Measurements from ENCODE around the gene THOC6.
"Not testable (repeated sequence)": the region's sequence is repeated elsewhere in the genome, so short reads cannot be mapped to it uniquely, and the experiment has no call there.

The THOC6 gene

GRCh38 chr16:3035289-3035971 is 11.6 kb downstream of the THOC6 start:
- no peak for DNase-seq

- no peak for DNase-seq
Observed at GRCh38 chr16:3035972-3036725, 12.3 kb downstream of the THOC6 start.

GRCh38 chr16:3036726-3037315 is 13.0 kb downstream of the THOC6 start, which contains the start of gene BICDL2:
TSS of gene BICDL2 (minus strand) at chr16:3036944. CDS start at chr16:3035496, 1,448 bp downstream.
- DNase-seq, result no peak

GRCh38 chr16:3038256-3038655 is 14.4 kb downstream of the THOC6 start:
- DNase-seq, result no peak

DNA sequence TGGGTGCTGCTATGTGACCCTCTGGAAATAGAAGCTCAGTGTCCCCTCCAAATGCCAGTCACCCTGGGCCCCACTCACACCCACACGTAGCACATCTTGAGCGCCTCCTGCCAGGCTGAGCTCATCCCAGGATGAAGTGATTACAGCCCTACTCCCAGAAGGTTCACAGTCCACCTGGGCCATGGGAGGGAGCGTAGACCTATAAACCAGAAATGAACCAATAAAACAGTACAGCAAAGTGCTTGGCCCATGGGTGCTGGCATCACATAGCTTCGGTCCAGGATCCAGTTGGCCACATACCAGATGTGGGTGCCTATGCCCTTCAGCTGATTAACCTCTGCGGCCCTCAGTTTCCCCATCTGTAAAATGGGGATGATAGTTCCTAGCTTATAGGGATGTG is 15.1 kb downstream of the THOC6 start:
- no peak for DNase-seq

GRCh38 chr16:3042376-3042775 is 18.5 kb downstream of the THOC6 start:
- no peak for DNase-seq

DNA sequence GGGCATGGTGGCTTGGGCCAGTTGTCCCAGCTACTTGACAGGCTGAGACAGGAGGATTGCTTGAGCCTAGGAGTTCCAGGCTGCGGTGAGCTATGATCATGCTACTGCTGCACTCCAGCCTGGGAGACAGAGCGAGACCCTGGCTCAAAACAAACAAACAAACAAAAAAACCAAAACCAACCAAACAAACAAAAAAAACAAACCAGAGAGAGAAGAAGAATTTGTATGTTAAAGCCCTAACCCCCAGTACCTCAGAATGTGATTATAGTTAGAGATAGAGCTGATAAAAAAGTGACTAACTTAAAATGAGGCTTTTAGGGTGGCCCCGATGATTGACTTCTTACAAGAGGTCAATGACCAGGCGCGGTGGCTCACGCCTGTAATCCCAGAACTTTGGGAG is 20.9 kb downstream of the THOC6 start:
- no peak for DNase-seq

DNA sequence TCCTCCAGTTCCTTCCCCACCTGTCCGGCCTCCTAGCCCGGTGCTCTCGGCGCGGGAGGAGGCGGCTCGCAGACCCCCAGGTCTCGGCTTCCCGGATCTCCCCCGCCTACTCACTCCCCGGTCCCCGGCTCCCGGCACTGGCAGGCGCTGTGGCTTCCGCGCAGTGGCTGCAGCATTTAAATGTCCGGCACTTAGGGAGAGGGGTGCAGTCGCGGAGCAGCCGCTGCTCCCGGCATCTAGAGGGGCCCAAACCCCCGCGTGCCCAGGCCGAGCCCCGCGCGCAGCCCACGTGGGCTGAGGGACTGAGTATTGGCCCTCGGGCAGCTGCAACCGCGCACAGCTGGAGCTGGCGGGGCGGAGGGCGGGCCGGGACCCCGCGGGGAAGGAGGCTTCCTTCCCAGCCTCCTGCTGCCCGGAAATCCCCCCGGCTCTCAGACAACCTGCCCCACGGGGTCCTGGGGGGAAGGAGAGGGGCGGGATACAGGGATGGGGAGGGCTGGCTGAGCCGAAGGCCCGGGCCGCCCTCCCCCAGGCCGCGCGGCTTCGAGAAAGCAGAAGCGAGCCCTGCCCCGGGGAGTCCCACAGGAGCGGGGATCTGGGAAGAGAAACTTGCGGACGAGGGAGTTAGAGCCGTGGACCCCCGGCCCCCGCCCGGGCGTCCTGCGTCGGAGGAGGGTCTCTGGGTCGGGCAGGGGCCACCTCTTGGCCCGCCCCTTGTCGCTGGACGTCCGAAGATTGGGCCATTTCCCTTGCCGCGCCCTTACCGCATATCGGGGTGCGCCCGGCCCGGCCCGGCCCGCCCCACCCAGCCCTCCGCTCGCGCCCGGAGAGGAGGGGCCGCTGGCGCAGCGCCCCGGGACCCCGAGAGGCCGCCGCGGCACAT is 22.2 kb downstream of the THOC6 start, which contains the start of gene MMP25:
MMP25 (plus strand) TSS at position 804 of the 883 bp plus-strand sequence. CDS start 357 bp downstream, outside the sequence.
- DNase-seq, result no peak

- peak; percentile 24 for DNase-seq
Observed at GRCh38 chr16:3046641-3047386, 23.0 kb downstream of the THOC6 start.

GRCh38 chr16:3047387-3047720 is 23.5 kb downstream of the THOC6 start:
- no peak for DNase-seq

- no peak for DNase-seq
Observed at GRCh38 chr16:3049921-3050481, 26.2 kb downstream of the THOC6 start.

- DNase-seq, result no peak
Observed at GRCh38 chr16:3050487-3050886, 26.7 kb downstream of the THOC6 start.

DNA sequence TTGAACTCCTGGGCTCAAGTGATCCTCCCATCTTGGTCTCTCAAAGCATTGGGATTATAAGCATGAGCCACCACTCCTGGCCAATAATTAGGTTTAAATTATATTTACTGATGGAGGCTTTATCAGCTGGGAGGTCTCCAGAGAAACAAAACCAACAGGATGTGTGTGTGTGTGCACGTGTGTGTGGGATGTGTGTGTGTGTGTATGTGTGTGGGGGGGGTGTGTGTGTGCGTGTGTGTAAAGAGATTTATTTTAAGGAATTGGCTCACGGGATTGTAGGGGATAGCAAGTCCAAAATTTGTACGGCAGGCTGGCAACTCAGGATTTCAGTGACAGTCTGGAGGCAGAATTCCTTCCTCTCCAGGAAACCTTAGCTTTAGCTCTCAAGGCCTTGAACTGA is 27.2 kb downstream of the THOC6 start:
- no peak for DNase-seq

DNA sequence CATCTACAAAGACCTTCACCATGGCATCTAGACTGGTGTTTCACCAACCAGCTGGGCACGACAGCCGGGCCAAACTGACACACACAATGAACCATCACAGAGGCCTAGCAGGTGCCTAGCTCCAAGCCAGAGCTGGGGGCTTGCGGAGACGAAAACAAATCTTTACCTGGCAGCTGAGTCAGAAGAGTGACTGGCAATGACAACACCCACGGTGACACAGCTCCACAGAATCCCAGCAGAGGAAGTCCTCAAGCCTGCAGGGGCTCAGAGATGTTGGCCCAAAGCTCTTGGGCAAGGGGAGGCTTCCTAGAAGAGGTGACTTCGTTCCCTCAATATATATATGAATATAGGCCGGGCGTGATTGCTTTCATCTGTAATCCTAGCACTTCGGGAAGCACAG is 27.7 kb downstream of the THOC6 start:
- no peak for DNase-seq

- not testable (repeated sequence) for DNase-seq
Observed at GRCh38 chr16:3052571-3053329, 28.9 kb downstream of the THOC6 start.

GRCh38 chr16:3053330-3053710 is 29.5 kb downstream of the THOC6 start:
- DNase-seq, result peak; percentile 33

GRCh38 chr16:3054965-3055733 is 31.3 kb downstream of the THOC6 start:
- no peak for DNase-seq

DNA sequence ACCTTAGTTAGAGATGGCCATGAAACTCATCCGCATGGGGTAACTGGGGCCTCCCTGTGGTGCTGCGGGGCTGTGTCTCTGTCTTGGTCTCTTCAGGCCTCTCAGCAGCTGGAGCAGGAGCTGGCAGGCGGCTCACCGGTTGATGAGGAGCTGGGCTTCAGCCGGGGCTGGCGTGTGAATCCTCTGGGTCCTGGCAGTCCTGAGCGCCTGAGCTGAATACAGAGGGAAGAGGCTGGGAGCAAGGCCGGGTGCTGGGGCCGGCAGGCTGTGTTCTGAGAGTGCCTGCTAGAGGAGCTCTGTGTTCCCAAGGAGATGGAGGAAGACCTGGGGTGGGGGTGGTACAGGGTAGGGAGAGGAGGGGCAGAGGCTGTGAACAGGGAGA is 31.9 kb downstream of the THOC6 start:
- DNase-seq, result not testable (repeated sequence)

DNA sequence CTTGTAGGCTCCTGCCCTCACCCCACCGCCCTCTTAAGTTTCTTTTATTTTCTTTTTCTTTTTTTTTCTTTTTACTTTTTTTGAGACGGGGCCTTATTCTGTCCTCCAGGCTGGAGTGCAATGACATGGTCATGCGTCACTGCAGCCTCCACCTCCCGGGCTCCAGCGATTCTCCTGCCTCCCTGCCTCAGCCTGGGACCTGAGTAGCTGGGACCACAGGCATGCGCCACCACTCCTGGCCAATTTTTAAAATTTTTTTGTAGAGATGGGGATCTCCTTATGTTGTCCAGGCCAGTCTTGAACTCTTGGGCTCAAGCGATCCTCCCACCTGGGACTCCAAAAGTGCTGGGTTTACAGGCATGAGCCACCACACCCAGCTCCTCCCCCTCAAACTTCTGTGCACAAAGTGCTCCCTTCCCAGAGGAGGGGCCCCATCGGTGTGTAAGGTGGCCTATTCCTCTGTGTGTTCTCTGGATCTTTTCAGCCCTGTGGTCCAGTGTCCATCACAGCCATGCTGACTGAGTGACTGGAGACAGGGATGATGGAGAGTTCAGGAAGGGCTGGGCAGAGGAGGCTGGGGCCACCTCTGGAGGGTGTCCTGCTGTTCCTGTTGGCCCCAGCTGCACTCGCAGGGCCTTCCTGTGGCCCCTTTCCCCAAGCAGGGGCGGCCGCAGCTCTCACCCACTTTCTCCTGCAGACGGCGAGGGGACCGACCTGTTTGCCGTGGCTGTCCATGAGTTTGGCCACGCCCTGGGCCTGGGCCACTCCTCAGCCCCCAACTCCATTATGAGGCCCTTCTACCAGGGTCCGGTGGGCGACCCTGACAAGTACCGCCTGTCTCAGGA is 32.7 kb downstream of the THOC6 start:
- no peak for DNase-seq
